ENCODE data around the gene SORCS2. TPM values are rescaled to one million over a fixed set of nuclear protein-coding genes. Genes with fewer than 3 reads are reported as not detected.

SORCS2 gene
- total RNA-seq, 1 experiment from 2014 or later: 0.15 TPM

DNA sequence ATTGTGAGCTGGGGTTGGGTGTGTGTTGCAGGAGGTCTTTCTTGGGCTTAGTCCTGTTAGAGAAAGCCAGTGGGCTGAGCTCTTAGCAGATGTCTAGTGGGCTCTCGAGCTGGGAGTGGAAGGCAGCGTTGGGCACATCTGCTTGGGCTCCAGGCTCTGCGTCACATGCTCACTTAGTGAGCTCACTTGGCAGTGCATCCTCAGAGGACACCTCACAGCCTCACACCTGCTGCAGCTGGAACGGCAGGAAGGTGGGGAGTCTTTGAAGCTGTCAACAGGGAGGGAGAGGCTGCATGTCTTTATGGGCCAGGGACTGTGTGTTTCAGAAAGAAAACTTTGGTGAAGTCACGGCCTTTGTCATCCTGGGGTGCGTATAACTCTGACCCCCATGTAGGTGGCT is 160.1 kb downstream of the SORCS2 start:
- TF ChIP-seq, protein P1, sequence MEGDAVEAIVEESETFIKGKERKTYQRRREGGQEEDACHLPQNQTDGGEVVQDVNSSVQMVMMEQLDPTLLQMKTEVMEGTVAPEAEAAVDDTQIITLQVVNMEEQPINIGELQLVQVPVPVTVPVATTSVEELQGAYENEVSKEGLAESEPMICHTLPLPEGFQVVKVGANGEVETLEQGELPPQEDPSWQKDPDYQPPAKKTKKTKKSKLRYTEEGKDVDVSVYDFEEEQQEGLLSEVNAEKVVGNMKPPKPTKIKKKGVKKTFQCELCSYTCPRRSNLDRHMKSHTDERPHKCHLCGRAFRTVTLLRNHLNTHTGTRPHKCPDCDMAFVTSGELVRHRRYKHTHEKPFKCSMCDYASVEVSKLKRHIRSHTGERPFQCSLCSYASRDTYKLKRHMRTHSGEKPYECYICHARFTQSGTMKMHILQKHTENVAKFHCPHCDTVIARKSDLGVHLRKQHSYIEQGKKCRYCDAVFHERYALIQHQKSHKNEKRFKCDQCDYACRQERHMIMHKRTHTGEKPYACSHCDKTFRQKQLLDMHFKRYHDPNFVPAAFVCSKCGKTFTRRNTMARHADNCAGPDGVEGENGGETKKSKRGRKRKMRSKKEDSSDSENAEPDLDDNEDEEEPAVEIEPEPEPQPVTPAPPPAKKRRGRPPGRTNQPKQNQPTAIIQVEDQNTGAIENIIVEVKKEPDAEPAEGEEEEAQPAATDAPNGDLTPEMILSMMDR (IDR thresholded peaks at IDR 0.05): no peak
- Histone ChIP-seq H3K27me3 (ENCODE audit: control insufficient read depth, insufficient read depth, low read length) (no peaks in the 10 kb centered on the region), H3K4me3 (ENCODE audit: low read depth in 2 of 2, low read length in 2 of 2) (no peak overlapping the region), H3K36me3 (ENCODE audit: control insufficient read depth, insufficient read depth, low read length) (no peaks in the 10 kb centered on the region), H3K4me1 (ENCODE audit: control insufficient read depth, insufficient read depth, low read length) (no peaks in the 10 kb centered on the region), H3K9me3 (ENCODE audit: control insufficient read depth, insufficient read depth, low read depth, low read length) (no peaks in the 10 kb centered on the region), H3K27ac (ENCODE audit: low read length) (no peak overlapping the region)
- ATAC-seq (no peak), DNase-seq (ENCODE audit: low read depth, low spot score) (no peak)
- ChIA-PET CTCF (no interaction called here), POLR2A (interaction anchor here (0.5 kb wide), 1 partner anchor 802 kb away, joined by 3 read pairs; no protein-coding TSS in a partner anchor)
- in situ Hi-C loops (cut with HindIII; ENCODE audit: low pct_unique_long_range_greater_than_20kb, low sequenced_read_pairs): no loop called here
- no TSS peak for BruUV-seq (replicated peaks)
- intact Hi-C loops (cut with micrococcal nuclease; ENCODE audit: unreplicated experiment): no loop called here

DNA sequence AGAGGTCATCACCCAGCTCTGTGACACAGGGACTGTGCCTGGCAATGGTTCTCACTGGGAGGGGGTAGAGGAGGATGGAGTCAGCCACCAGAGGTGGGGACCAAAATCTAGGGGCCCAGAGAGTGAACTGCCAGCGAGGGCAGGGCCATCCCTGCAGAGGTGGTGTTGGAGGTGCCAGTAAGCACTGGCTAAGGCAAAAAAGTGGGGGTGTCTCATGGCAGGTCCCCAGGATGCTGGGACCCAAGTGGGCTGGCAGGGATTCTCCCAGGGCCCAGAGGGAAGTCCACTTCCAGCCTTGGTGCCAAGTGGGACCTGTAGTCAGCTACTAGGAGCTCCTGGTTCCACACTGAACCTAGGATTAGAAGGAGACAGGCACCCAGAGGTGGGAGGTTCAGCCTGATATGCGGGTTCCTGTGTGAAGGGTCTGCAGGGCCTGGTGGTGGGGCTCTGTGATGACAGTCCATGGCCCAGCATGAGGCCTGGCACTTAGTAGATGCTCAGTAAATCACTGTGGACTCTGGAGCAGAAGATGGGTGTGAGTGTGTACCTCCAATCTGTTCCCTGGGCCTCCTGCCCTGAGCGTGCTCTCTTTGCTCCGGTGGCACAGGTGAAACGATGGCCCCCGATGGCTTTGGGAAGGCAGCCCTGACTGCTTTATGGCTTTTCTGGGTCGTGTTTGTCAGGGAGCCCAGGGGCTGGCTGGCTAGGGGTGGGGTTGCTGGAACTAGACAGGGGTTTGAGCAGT is 160.9 kb downstream of the SORCS2 start:
- ATAC-seq: no peak
- Histone ChIP-seq H3K27ac (ENCODE audit: low read length) (no peak overlapping the region), H3K4me3 (ENCODE audit: low read depth in 2 of 2, low read length in 2 of 2) (no peak overlapping the region), H3K36me3 (ENCODE audit: control insufficient read depth, insufficient read depth, low read length) (no peaks in the 10 kb centered on the region), H3K9me3 (ENCODE audit: control insufficient read depth, insufficient read depth, low read depth, low read length) (no peaks in the 10 kb centered on the region), H3K4me1 (ENCODE audit: control insufficient read depth, insufficient read depth, low read length) (no peaks in the 10 kb centered on the region), H3K27me3 (ENCODE audit: control insufficient read depth, insufficient read depth, low read length) (no peaks in the 10 kb centered on the region)
- intact Hi-C loops (cut with micrococcal nuclease; ENCODE audit: unreplicated experiment): no loop called here
- ChIA-PET POLR2A (no interaction called here), CTCF (no interaction called here)
- BruUV-seq (replicated peaks): no TSS peak
- DNase-seq (ENCODE audit: low read depth, low spot score): no peak
- no peak for TF ChIP-seq TCF7L2 (IDR thresholded peaks at IDR 0.05; ENCODE audit: low read depth, low read length)
- TF ChIP-seq, protein P1 (IDR thresholded peaks at IDR 0.05): no peak
- no peak for TF ChIP-seq SIN3A (IDR thresholded peaks at IDR 0.05; ENCODE audit: borderline replicate concordance, insufficient read depth, low read depth, low read length)
- TF ChIP-seq, protein P2, sequence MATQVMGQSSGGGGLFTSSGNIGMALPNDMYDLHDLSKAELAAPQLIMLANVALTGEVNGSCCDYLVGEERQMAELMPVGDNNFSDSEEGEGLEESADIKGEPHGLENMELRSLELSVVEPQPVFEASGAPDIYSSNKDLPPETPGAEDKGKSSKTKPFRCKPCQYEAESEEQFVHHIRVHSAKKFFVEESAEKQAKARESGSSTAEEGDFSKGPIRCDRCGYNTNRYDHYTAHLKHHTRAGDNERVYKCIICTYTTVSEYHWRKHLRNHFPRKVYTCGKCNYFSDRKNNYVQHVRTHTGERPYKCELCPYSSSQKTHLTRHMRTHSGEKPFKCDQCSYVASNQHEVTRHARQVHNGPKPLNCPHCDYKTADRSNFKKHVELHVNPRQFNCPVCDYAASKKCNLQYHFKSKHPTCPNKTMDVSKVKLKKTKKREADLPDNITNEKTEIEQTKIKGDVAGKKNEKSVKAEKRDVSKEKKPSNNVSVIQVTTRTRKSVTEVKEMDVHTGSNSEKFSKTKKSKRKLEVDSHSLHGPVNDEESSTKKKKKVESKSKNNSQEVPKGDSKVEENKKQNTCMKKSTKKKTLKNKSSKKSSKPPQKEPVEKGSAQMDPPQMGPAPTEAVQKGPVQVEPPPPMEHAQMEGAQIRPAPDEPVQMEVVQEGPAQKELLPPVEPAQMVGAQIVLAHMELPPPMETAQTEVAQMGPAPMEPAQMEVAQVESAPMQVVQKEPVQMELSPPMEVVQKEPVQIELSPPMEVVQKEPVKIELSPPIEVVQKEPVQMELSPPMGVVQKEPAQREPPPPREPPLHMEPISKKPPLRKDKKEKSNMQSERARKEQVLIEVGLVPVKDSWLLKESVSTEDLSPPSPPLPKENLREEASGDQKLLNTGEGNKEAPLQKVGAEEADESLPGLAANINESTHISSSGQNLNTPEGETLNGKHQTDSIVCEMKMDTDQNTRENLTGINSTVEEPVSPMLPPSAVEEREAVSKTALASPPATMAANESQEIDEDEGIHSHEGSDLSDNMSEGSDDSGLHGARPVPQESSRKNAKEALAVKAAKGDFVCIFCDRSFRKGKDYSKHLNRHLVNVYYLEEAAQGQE (IDR thresholded peaks at IDR 0.05; ENCODE audit: insufficient read depth in 1 of 2, low read depth in 2 of 2, low read length in 1 of 2): no peak
- TF ChIP-seq POLR2AphosphoS5 (IDR thresholded peaks at IDR 0.05; ENCODE audit: low read depth, low read length): no peak
- in situ Hi-C loops (cut with HindIII; ENCODE audit: low pct_unique_long_range_greater_than_20kb, low sequenced_read_pairs): no loop called here

Measured in Panc1 (cell line).